ENCODE data around the gene SLC25A51.

GRCh38 chr9:37944266-37944650 is 40.3 kb upstream of the SLC25A51 start:
- no peak for TF ChIP-seq SMC3 (conservative IDR thresholded peaks at IDR 0.05; ENCODE audit: poor library complexity)
- TF ChIP-seq CTCF (IDR thresholded peaks at IDR 0.05; ENCODE audit: poor library complexity, severe bottlenecking), result no peak
- TF ChIP-seq TAF1 (IDR thresholded peaks at IDR 0.05; ENCODE audit: low read depth), result no peak
- no peak for TF ChIP-seq POLR2AphosphoS5 (IDR thresholded peaks at IDR 0.05)
- no peak for TF ChIP-seq EP300 (conservative IDR thresholded peaks at IDR 0.05; ENCODE audit: poor library complexity, severe bottlenecking)
- TF ChIP-seq MXI1 (conservative IDR thresholded peaks at IDR 0.05; ENCODE audit: poor library complexity, severe bottlenecking), result no peak
- TF ChIP-seq, protein P1, sequence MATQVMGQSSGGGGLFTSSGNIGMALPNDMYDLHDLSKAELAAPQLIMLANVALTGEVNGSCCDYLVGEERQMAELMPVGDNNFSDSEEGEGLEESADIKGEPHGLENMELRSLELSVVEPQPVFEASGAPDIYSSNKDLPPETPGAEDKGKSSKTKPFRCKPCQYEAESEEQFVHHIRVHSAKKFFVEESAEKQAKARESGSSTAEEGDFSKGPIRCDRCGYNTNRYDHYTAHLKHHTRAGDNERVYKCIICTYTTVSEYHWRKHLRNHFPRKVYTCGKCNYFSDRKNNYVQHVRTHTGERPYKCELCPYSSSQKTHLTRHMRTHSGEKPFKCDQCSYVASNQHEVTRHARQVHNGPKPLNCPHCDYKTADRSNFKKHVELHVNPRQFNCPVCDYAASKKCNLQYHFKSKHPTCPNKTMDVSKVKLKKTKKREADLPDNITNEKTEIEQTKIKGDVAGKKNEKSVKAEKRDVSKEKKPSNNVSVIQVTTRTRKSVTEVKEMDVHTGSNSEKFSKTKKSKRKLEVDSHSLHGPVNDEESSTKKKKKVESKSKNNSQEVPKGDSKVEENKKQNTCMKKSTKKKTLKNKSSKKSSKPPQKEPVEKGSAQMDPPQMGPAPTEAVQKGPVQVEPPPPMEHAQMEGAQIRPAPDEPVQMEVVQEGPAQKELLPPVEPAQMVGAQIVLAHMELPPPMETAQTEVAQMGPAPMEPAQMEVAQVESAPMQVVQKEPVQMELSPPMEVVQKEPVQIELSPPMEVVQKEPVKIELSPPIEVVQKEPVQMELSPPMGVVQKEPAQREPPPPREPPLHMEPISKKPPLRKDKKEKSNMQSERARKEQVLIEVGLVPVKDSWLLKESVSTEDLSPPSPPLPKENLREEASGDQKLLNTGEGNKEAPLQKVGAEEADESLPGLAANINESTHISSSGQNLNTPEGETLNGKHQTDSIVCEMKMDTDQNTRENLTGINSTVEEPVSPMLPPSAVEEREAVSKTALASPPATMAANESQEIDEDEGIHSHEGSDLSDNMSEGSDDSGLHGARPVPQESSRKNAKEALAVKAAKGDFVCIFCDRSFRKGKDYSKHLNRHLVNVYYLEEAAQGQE (IDR thresholded peaks at IDR 0.05; ENCODE audit: borderline replicate concordance), result no peak
- no peak for TF ChIP-seq RAD21 (conservative IDR thresholded peaks at IDR 0.05)
